ENCODE data around the gene VAC14.

GRCh38 chr16:70698901-70699300, 102.1 kb downstream of the VAC14 start:
- no peak for TF ChIP-seq CTCF (IDR thresholded peaks at IDR 0.05)
- TF ChIP-seq EZH2 (IDR thresholded peaks at IDR 0.05): no peak
